Stimulated activated CD8-positive, alpha-beta memory T cell treated with anti-CD3 and anti-CD28 coated beads, Interleukin-4, amount 100 ng/mL, for 48 hours (primary cell): ENCODE data around the gene UXS1.

Source experiments
- DNase-seq: peaks from one replicate; pipeline ENCODE4 v3.0.0-alpha.2; 2020

UXS1 gene

GRCh38 chr2:106073678-106074406 lies 120.3 kb downstream of the UXS1 start:
- peak; percentile 18 for DNase-seq

GRCh38 chr2:106070181-106070580 lies 123.9 kb downstream of the UXS1 start:
- DNase-seq: peak; percentile 18

GRCh38 chr2:106068451-106068850 lies 125.7 kb downstream of the UXS1 start:
- no peak for DNase-seq

DNA sequence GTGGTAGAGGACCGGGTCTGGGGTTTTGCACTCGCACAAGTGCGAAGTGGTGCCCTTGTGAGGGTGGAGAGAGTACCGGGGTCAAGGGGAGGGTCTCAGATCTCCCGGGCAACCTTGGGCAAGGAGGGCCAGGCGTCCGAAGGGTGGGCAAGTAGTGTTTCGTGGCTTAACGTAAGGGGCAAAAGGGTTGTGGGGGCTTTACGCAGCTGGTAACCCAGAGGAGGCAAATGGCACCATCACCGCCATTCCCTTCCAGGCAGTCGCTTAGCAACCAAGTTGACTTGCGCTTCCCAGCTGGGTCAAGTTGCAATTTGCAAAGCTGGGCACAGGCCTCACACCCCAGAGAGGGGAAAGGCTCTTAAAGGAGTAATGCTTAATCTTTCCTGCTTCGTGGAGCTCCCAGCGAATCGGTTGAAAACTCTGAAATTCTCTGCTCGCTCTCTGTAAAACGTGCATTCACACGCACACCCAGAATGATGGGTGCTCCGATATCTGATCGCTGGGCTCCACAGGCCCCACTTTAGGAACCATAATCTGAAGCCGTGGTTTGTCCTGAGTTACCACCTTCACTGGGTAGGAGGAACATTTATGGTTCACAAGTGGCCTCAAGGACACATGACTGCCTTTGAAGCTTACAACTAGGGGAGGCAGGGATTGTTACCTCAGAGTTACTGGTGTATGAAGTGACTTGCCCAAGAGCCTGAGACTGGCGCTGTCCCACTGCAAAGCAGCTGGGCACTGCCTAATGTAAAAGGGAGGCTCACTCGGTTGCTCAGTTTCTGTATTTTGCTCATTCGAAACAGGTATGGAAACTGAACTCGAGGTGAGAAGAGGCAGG lies 127.9 kb downstream of the UXS1 start:
- no peak for DNase-seq

DNA sequence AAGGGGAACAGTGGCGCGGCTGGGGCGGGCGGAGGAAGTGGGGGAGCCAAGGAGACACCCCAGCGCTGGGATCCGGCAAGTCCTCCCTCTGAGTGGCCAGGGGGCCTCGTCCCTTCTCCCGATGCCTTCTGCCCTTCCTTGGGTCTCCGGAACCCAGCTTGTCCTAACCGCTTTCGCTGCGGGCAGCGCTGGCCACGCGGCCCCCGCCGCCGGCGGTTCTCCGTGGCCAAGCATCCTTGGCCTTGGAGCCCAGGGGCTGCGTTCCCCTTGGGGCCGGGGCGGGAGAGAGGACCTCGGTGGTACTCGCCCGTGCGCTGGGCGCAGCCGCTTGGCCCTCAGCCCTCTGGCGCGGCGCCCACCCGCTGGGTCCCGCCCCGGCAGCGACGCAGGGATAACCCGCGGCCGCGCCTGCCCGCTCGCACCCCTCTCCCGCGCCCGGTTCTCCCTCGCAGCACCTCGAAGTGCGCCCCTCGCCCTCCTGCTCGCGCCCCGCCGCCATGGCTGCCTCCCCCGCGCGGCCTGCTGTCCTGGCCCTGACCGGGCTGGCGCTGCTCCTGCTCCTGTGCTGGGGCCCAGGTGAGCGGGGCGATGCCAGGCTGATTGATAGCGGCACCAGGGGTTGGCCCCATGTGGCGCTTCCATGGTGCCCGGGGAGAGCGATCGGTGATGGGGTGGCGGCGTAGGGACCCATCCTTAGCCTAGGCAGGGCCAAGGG lies 128.7 kb downstream of the UXS1 start:
- no peak for DNase-seq

GRCh38 chr2:106063181-106063580 lies 130.9 kb downstream of the UXS1 start:
- DNase-seq: peak; percentile 4

DNA sequence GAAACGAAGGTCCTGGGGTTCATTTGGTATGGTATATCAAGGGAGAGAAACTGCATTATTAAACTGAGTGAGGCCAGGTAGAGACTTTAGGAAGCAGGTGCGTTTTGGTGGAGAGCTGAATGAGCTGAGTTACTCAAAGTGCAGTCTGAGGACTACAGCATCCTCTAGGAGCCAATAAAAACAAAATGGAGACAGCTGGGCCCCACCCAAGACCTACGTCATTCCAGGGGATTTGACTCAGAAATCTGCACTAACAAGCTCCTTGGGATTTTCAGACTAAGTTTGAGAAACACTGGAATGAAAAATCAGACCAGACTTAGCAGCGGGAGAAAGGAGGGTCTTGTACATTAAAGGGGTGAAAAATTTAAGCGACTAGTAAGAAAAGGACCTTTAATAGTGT lies 131.5 kb downstream of the UXS1 start:
- DNase-seq: peak; percentile 13

DNA sequence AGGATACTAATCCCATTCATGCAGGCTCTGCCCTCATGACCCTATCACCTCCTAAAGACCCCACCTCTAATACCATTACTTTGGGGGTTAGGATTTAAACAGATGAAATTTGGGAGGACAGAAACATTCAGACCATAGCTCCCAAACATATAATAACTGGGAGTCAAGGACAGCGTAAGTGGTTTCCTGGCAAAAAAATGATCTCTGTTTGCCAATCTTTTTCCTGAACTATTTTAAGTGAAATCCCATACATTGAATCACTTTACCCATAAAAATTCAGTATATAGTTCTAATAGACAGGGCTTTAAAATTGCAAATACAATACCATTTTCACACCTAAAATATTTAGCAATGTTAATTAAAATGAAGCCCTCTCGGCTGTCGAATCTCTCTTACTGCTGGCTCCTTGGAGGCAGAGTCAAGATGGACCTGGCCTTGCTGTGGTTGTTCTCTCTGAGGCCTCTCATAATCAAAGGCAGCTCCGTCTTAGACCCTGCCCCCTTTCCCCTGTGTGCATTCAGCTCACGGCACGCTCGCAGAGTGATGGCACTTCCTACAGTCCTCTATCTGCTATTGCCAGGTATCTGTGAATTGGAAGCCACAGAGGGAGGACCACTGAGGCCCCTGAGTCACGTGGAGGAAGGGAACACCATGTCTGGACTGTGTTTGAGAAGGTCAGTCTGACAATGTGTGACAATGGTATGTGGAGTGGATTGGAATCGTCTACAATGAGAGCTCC lies 132.3 kb downstream of the UXS1 start:
- peak; percentile 20 for DNase-seq

- no peak for DNase-seq
Observed at GRCh38 chr2:106059416-106060065, 134.6 kb downstream of the UXS1 start.

DNA sequence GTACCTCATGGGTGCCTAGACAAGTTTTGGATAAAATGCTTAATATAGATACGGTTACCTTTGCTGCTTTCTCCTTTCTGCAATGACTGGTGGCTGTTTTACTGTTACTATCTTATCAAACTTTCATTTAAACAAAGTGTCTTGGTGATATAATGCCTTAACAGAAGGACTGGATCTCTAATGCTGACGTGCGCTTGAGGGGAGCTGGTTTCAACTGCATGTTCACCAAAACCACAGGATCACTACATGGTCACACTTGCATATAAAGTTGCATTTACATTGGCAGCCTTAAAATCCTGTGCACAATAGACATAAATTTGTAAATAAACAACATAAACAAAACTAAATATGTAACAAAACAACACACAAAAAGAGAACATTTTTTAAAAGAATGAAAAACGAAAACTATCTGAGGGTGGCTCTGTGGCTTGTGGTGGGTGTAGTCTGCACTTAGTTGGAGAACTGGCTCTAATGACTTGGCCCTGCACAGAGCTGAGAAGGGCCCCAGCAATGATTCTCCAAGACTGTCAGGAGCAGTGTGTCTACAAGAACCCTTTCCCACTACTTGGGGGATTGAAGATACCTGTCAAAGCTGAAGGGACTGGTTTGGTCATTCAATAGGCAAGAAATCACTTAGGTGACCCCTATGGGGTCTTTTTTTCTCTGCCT lies 135.5 kb downstream of the UXS1 start:
- no peak for DNase-seq

GRCh38 chr2:106057206-106057605 lies 136.9 kb downstream of the UXS1 start:
- DNase-seq: peak; percentile 44

GRCh38 chr2:106054880-106055655 lies 139.0 kb downstream of the UXS1 start:
- DNase-seq: no peak

GRCh38 chr2:106054321-106054720 lies 139.8 kb downstream of the UXS1 start:
- DNase-seq: no peak

DNA sequence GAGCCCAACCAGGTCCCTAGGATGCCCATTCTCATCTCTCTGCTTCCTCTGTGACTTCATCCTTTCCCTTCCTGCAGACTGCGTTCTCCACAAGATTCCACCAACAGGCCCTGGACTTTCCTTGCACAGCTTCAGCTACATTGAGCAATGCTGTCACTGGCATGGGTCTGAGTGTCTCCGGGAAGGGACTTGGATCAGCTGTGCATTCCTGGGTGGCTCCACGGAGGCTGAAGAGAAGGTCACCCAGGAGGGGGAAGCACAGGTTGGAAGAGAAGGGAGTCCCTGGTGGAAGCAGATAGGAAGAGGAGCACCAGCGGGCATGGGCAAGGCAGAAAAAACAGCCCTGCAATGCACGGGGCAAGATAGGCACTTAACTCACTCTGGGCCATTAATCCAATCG lies 140.5 kb downstream of the UXS1 start:
- no peak for DNase-seq

- no peak for DNase-seq
Observed at GRCh38 chr2:106053116-106053515, 141.0 kb downstream of the UXS1 start.

- no peak for DNase-seq
Observed at GRCh38 chr2:106044859-106045258, 149.2 kb downstream of the UXS1 start.

DNA sequence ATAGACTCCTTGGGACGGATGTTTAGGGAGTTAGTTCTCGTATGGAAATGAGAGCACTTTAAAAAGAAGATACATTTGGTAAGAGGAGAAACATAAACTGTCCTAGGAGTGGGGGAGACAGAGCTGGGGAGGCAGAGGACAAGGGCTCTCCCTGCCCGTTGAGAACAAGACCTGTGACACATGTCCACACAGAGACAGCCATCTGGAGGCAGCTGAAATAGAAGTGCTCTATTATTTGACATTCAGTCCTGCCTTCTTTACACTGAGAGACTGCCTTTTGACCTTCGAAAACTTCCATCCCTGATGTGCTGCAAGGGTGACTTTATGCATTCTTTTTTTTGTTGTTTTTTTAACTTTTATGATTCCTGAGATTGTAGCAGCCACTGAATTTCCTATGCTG lies 150.1 kb downstream of the UXS1 start:
- no peak for DNase-seq
